HFF-Myc (cell line): ENCODE data around the gene SDSL.

ENCODE experiments used
- DNase-seq: peaks from one replicate; pipeline ENCODE4 v3.0.0-alpha.2; 2011; ENCODE audit warnings: low read depth; ENCODE audit errors: extremely low read depth
- H3K4me3 ChIP-seq: replicated peaks from 2 replicates; pipeline ENCODE4 v1.5.1; 2011; ENCODE audit warnings: low read depth, mild to moderate bottlenecking, control low read depth, low read length
- TF ChIP-seq, protein P1 (sequence below): IDR thresholded peaks from 2 replicates; pipeline ENCODE4 v1.5.1; 2012; ENCODE audit warnings: mild to moderate bottlenecking, low read depth, low read length, control low read depth; ENCODE audit errors: missing control alignments

Gene SDSL

GRCh38 chr12:113457710-113458109, 35.5 kb downstream of the SDSL start:
- H3K4me3 ChIP-seq: no peak overlapping the region
- TF ChIP-seq, protein P1, sequence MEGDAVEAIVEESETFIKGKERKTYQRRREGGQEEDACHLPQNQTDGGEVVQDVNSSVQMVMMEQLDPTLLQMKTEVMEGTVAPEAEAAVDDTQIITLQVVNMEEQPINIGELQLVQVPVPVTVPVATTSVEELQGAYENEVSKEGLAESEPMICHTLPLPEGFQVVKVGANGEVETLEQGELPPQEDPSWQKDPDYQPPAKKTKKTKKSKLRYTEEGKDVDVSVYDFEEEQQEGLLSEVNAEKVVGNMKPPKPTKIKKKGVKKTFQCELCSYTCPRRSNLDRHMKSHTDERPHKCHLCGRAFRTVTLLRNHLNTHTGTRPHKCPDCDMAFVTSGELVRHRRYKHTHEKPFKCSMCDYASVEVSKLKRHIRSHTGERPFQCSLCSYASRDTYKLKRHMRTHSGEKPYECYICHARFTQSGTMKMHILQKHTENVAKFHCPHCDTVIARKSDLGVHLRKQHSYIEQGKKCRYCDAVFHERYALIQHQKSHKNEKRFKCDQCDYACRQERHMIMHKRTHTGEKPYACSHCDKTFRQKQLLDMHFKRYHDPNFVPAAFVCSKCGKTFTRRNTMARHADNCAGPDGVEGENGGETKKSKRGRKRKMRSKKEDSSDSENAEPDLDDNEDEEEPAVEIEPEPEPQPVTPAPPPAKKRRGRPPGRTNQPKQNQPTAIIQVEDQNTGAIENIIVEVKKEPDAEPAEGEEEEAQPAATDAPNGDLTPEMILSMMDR: no peak
- no peak for DNase-seq

GRCh38 chr12:113459981-113460380, 37.8 kb downstream of the SDSL start:
- H3K4me3 ChIP-seq: no peak overlapping the region
- TF ChIP-seq, protein P1: no peak
- no peak for DNase-seq

GRCh38 chr12:113461666-113462065, 39.5 kb downstream of the SDSL start:
- no peak overlapping the region for H3K4me3 ChIP-seq
- no peak for DNase-seq
- TF ChIP-seq, protein P1: peak; percentile 64

- DNase-seq: peak; percentile 36
- H3K4me3 ChIP-seq: no peak overlapping the region
- TF ChIP-seq, protein P1: peak; percentile 88
Observed at GRCh38 chr12:113462117-113462774, 40.1 kb downstream of the SDSL start.

DNA sequence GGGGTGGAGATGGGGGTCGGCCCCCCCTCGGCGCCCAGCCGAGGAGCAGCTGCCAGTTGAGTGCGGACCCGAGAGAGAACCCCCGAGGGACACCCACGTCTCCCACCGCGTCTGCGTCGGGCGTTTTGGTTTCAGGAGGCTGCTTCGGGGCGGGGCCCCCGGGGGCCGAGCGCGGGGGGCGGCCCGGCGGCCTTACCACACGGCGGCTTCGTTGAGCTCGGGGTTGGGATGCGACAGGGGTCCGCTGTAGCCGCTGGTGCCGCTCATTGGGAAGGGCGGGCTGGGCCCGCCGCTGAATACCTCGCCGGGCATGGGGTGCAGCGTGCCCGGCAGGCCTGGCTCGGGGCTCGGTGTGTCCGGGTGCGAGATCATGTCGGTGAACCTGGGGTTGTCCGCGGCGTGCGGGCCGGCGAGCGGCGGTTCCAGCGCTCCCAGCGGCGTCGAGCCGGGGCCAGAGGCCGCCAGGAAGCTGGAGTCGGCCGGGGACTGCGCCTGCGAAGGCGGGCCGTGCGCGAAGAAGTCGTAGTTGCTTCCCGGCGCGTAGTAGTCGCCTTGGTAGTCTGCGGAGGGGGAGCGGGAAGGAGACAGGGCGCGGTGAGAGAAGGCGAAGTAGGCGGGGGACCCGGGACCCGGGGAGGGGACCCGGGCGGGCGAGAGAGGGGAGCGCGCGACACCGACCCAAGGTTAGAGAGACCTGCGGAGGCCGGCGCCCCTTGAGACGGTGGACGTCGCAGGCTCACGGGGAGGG, 41.0 kb downstream of the SDSL start:
- TF ChIP-seq, protein P1: no peak
- no peak for DNase-seq
- no peak overlapping the region for H3K4me3 ChIP-seq

DNA sequence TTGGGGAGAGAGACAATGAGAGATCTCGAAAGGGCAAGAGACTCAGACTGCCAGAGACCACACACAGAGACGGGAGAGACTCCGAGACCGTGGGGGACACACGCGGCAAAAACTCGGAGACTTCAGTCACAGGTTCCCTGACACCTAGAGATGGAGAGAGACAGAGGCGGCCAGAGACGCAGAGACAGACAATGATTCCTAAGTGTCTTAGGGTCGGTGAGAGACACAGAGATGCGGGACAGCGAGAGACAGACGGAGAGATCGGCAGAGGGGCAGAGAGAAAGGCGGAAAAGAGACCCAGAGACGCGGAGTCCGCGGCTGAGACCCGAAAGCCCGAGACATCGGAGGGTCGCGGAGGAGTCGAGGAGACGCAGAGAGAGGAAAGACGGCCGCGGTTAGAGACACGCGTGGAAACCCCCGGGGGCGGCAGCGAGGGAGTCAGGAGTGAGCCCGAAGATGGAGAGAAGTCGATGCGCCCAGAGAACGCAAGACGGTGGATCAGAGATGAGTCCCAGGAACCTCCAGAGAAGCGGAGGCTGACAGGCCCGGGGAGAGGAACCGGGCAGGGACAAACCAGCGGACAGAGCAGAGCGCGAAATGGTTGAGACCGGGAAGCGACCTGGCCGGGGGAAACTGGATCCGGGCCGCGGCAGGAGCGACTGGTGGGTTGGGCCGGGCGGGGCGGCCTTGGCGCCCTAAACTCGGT, 41.7 kb downstream of the SDSL start:
- H3K4me3 ChIP-seq: no peak overlapping the region
- TF ChIP-seq, protein P1: no peak
- DNase-seq: no peak
